NOMO-1 (cell line): ENCODE measurements around the gene LSM4.

ENCODE experiments used
- DNase-seq, 2 experiments: peaks; one replicate each; lab custom pipeline; 2025; ENCODE audit not compliant: unreplicated experiment in 2 of 2; lab: John Stamatoyannopoulos, UW

The LSM4 gene

DNA sequence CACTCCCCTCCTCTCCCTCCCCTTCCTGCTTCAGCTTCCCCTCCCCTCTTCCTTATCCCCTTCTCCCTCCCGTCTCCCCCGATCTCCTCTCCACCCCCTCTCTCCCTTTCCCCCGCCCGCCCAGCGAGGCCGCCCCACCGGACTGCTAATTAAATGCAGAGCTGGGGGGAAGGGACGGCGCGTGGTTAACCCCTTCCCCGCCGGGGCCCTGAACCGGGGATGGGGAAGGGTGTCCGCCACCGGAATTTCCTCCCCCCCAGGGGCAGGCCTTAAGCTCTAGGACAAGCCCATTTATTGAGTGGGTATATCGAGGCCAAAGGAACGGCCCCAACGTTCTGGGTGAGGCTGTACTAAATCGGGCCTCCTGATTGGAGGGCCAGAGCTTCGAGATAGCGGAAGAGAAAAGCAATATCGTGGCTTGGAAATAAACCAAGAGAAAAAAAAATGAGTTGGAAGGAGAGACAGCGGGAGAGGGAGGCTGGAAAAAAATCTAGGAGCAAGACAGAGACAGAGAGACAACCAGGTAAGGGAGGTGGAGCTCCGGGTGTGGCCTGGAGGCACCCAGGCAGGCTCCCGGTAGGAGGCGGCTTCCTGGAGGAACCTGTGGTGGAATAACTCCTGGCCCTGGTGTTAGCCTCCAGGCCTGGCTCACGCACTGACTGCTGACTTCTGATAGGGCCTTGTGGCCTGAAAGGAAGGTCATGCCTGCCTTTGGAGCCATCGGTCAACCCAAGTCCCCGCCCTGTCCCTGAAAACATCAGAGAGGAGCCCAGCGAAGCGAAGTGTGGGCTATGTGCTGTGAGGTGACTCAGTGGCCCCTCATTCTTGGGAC is 29.9 kb downstream of the LSM4 start:
- DNase-seq, result peak; percentile 69 to 82

- peak; percentile 75 to 77 for DNase-seq
Observed at GRCh38 chr19:18292462-18292809, 30.4 kb downstream of the LSM4 start.

DNA sequence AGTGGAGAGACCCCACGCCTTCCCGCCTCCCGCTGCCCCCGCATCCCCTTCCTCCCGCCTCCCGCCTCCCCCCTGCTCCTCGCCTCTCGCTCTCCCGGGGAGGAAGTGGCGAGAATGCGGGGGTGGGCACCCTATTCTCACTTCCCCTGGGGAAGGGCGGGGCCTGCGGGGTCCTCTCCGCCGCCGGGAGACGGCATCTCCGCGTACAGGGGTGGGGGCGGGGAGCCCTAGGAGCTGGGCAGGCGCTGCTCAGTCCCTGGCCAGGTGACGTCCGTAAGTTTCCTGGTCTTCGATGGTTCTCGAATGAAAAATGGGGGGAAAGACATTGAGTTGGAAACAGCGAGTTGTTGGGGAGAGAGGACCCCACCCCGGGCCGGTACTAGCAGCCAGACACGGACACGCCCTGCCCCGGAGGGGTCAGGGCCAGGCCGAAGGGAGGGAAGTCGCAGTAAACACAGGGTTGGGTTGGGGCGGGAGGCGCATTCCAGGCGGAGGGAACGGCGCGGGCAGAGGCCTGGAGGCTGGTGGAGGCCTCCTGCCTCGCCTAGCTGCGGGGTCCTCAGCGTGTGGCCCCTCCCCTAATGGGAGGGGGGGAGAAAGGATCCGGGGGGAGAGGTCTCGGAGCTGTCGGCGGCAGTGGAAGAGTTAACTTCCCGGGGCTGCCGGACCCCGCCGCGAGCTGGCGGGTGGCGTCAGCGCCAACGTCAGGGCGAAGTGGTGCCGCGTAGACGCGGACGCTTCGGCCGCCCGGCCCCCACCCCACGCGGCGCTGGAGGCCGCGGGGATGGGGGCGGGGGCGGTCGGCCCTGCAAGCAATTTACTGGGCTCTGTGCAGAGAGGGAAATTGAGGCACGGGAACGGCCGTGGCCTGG is 31.1 kb downstream of the LSM4 start:
- peak; percentile 82 to 88 for DNase-seq

GRCh38 chr19:18291019-18291524 is 31.8 kb downstream of the LSM4 start:
- no peak for DNase-seq

DNA sequence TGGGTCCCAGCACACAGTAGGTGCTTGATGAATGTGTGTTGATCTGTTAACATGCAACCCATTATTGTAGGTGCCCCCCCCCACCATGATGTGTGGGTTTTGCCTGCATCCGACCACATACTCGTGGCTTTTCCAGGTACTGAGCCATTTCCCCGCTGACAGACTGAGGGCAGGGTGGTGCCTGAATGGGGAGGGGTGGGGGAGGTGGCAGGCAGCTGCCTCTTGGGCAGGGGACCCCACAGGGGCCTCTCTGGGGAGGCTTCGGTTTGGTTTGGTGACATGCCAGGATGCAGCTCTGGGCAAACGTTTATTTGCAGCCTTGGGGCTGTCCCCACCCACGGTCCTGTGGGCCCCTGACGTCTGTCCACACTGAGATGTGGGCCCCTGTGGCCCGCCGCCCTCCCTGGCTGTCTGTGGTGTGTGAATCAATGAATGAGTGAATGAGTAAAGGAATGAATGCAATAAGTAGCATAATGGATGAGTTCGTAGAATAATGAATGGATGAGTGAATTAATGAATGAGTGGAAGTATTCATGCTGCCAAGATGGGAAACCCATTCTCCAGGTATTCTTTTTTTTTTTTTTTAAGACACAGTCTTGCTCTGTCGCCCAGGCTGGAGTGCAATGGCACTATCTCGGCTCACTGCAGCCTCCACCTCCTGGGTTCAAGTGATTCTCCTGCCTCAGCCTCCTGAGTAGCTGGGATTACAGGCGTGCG is 32.4 kb downstream of the LSM4 start:
- peak; percentile 28 to 30 for DNase-seq

DNA sequence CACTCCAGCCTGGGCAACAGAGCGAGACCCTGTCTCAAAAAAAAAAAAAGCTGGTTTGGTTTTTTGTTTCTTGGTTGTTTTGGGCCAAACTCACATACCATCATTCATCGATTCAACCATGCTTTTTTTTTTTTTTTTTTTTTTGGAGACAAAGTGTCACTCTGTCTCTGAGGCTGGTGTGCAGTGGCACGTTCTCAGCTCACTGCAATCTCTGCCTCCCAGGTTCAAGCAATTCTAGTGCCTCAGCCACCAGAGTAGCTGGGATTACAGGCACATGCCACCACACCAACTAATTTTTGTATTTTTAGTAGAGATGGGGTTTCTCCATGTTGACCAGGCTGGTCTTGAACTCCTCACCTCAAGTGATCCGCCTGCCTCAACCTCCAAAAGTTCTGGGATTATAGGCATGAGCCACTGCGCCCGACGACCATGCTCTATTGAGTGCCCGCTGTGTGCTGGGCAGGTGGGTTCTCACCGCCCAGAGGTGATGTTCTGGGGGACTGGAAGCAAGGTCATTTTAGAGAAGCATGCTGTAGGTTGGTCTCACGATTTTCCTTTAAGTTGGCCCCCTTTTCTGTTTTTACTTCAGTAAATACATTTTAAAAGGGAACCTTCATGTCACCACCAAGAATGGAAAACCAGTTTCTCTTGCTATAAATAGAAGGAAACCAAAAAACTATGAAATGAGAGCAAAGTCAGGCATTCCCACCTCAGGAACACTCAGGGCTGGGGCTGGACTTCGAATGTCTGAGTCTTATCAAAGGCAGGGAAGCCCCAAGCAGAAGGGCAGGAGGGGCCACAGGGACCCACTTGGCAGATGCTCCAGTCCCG is 33.2 kb downstream of the LSM4 start:
- peak in 1 of 2 experiments; percentile 18 for DNase-seq

- DNase-seq, result no peak
Observed at GRCh38 chr19:18287836-18288772, 34.8 kb downstream of the LSM4 start.

GRCh38 chr19:18286973-18287635 is 35.8 kb downstream of the LSM4 start:
- no peak for DNase-seq

- no peak for DNase-seq
Observed at GRCh38 chr19:18284712-18285360, 38.0 kb downstream of the LSM4 start.

DNA sequence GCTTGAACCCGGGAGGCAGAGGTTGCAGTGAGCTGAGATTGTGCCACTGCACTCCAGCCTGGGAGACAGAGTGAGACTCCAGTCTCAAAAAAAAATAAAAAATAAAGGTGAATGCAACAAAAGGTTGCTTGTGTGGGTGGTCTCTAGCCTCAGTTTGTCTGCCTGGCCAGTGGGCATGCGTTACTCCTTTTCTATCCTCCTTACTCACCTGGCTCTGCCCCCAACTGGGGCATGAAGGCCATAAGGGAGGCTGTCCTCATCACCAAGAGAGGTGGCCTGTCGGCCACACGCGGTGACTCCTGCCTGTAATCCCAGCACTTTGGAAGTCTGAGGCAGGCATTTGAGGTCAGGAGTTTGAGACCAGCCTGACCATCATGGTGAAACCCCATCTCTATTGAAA is 39.5 kb downstream of the LSM4 start:
- DNase-seq, result no peak

- DNase-seq, result no peak
Observed at GRCh38 chr19:18282788-18283141, 40.1 kb downstream of the LSM4 start.

- peak; percentile 60 to 68 for DNase-seq
Observed at GRCh38 chr19:18282021-18282787, 40.7 kb downstream of the LSM4 start.

GRCh38 chr19:18281082-18282020 is 41.5 kb downstream of the LSM4 start, which contains the start of gene JUND:
TSS of gene JUND (minus strand) at chr19:18281622. CDS start at chr19:18281484, 138 bp downstream.
- peak; percentile 94 to 99 for DNase-seq

GRCh38 chr19:18280247-18281081 is 42.4 kb downstream of the LSM4 start:
- peak; percentile 49 to 60 for DNase-seq

DNA sequence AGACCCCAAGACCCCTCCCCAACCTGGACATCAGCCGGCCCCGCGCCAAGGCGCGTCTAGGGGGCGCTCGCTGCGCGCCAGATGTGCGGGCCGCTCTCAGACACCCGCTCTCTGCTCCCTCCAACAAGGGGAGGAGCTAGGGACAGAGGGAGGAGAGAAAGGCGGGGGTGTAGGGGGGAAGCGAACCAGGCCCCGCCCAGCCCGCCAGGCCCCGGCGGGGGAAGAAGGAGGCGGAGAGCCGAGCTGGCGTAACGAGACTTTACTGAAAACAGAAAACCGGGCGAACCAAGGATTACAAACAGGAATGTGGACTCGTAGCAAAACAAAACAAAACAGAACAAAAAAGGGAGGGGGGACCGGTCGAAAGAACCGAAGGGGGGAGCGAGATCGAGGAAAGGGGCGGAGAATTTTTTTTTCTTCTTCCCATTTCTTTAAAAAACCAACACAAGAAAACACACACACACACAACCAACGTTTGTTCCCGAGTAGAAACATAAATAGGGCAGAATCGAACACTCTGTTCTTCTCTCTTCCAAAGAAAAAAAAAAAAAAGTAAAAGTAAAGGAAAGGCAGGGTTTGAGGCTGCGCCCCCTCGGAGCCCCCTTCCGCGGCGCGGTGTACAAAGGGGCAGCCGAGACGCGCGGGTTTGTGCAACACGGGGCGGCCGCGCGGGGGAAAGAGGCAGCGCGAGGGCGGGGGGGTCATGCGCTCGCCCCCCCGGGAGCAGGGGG is 43.2 kb downstream of the LSM4 start:
- DNase-seq, result peak; percentile 91 to 95
